HepG2 (cell line): Measurements from ENCODE around the gene CARMIL1. TPM values are rescaled to one million over a fixed set of nuclear protein-coding genes. Genes with fewer than 3 reads are reported as not detected.

Source experiments
- ATAC-seq: fragments of 200-7000 bp; cut with Tn5 transposase; 3 replicates; pipeline ENCODE4 v1.9.1; 2020; ENCODE audit warnings: mild to moderate bottlenecking, moderate library complexity
- BruUV-seq: library from RNA; stranded (reverse); fragments of 400-500 nt; replicated peaks from 2 replicates; lab custom pipeline; 2021; lab: Mats Ljungman, UMichigan
- CTCF ChIA-PET: fragments of 300-600 bp; formaldehyde crosslinking; extraction: SDS; loops from one replicate; lab custom pipeline; 2021; ENCODE audit warnings: low total read pairs, inconsistent platforms, low intra/inter-chr PET ratio; lab: Yijun Ruan, JAX
- POLR2A ChIA-PET: fragments of 350-600 bp; sonication (Branson Sonifier 250); formaldehyde crosslinking; loops from one replicate; lab custom pipeline; 2020; ENCODE audit warnings: antibody characterized with exemption, inconsistent platforms; lab: Yijun Ruan, JAX
- DNase-seq: peaks from one replicate; pipeline ENCODE4 v3.0.0-alpha.2; 2015; ENCODE audit warnings: low spot score
- FAIRE-seq: peaks from 3 replicates; lab custom pipeline; 2011; peaks lifted over from hg19 to GRCh38; lab: Jason Lieb, UNC
- H2AFZ ChIP-seq: one replicate; pipeline ENCODE4 v1.6.1; 2011; ENCODE audit warnings: low read length, inconsistent platforms
- H3K27ac ChIP-seq: fragments of 300-600 bp; 3 replicates; pipeline ENCODE4 v1.8.0; 2011; ENCODE audit warnings: mixed run types, mild to moderate bottlenecking, mixed read lengths, low read length, inconsistent platforms; ENCODE audit not compliant: insufficient read depth; ENCODE audit errors: extremely low read length
- H3K27me3 ChIP-seq, 2 experiments: fragments of 200-600 bp in 1 of 2; 2 replicates in 1 of 2; 3 replicates in 1 of 2; pipeline versions ENCODE4 v1.6.0 to v1.8.0; 2011; ENCODE audit warnings: low read length in 2 of 2, mild to moderate bottlenecking in 2 of 2, moderate library complexity in 2 of 2, inconsistent platforms in 1 of 2; ENCODE audit not compliant: insufficient read depth in 2 of 2, control insufficient read depth in 1 of 2
- H3K36me3 ChIP-seq, 2 experiments: fragments of 200-600 bp in 1 of 2; replicated peaks in 1 of 2; 2 replicates in 1 of 2; 3 replicates in 1 of 2; pipeline versions ENCODE4 v1.5.1 to v1.8.0; 2011; ENCODE audit warnings: low read length in 2 of 2, inconsistent platforms in 1 of 2; ENCODE audit not compliant: insufficient read depth in 2 of 2, control insufficient read depth in 1 of 2
- H3K4me1 ChIP-seq: 2 replicates; pipeline ENCODE4 v1.5.1; 2012; ENCODE audit warnings: low read length, inconsistent platforms; ENCODE audit not compliant: insufficient read depth
- H3K4me2 ChIP-seq: 2 replicates; pipeline ENCODE4 v1.6.0; 2011; ENCODE audit warnings: low read depth, low read length, inconsistent platforms
- H3K4me3 ChIP-seq, 3 experiments: fragments of 200-600 bp in 1 of 3; sonication (generic), shearing (Covaris generic) in 1 of 3; replicated peaks in 1 of 3; 2 replicates each; pipeline ENCODE4 v1.5.1; 2011 to 2016; ENCODE audit warnings: low read length in 3 of 3, inconsistent platforms in 2 of 3, low read depth in 2 of 3, mild to moderate bottlenecking in 2 of 3, control low read depth in 1 of 3, mixed read lengths in 1 of 3; ENCODE audit not compliant: insufficient read depth in 1 of 3
- H3K79me2 ChIP-seq: one replicate; pipeline ENCODE4 v1.6.1; 2011; ENCODE audit warnings: low read length, inconsistent platforms; ENCODE audit not compliant: insufficient read depth
- H3K9ac ChIP-seq: 2 replicates; pipeline ENCODE4 v1.6.0; 2011; ENCODE audit warnings: mild to moderate bottlenecking, low read depth, low read length, inconsistent platforms; ENCODE audit not compliant: insufficient read depth
- H3K9me3 ChIP-seq: 2 replicates; pipeline ENCODE4 v1.5.1; 2012; ENCODE audit warnings: mild to moderate bottlenecking, low read length
- H4K20me1 ChIP-seq: 2 replicates; pipeline ENCODE4 v1.6.0; 2011; ENCODE audit warnings: inconsistent platforms, mild to moderate bottlenecking, low read length, moderate library complexity; ENCODE audit not compliant: insufficient read depth
- CCDC6 ChIP-seq: sonication (generic); formaldehyde crosslinking; IDR thresholded peaks from 2 replicates; pipeline ENCODE4 v1.8.1; 2022; ENCODE audit warnings: mild to moderate bottlenecking, missing genetic modification reagents, moderate library complexity
- CREB1 ChIP-seq, 2 experiments: fragments of 450-650 bp in 1 of 2; IDR thresholded peaks; 2 replicates each; pipeline ENCODE4 v1.6.1; 2016 to 2017; ENCODE audit warnings: control low read depth in 1 of 2, mild to moderate bottlenecking in 1 of 2, missing compliant biosample characterization in 1 of 2, missing genetic modification characterization in 1 of 2
- DMAP1 ChIP-seq: IDR thresholded peaks from 2 replicates; pipeline ENCODE4 v1.6.1; 2016
- FOXA1 ChIP-seq, 2 experiments: fragments of 450-650 bp in 1 of 2; sonication (generic) in 1 of 2; formaldehyde crosslinking in 1 of 2; IDR thresholded peaks; 2 replicates each; pipeline versions ENCODE4 v1.4.0 to v1.6.1; 2016 to 2020; ENCODE audit warnings: missing genetic modification reagents in 1 of 2
- HNRNPLL ChIP-seq: fragments of 200-400 bp; formaldehyde crosslinking; IDR thresholded peaks from 2 replicates; pipeline ENCODE4 v1.6.1; 2017; ENCODE audit warnings: mild to moderate bottlenecking, low read depth, low read length; ENCODE audit not compliant: poor library complexity, severe bottlenecking
- IRF2 ChIP-seq: IDR thresholded peaks from 2 replicates; pipeline ENCODE4 v1.6.1; 2018; ENCODE audit warnings: missing genetic modification reagents, missing compliant biosample characterization
- MAF1 ChIP-seq: sonication (generic); formaldehyde crosslinking; IDR thresholded peaks from 2 replicates; pipeline ENCODE4 v1.5.0; 2020; ENCODE audit warnings: missing genetic modification reagents, borderline replicate concordance
- MBD4 ChIP-seq: IDR thresholded peaks from 2 replicates; pipeline ENCODE4 v1.6.1; 2012; ENCODE audit warnings: low read length, inconsistent platforms, borderline replicate concordance
- MBNL3 ChIP-seq: fragments of 250-450 bp; sonication (Bioruptor Pico); conservative IDR thresholded peaks from 2 replicates; pipeline ENCODE4 v1.8.0; 2022; ENCODE audit warnings: mild to moderate bottlenecking, inconsistent platforms
- RXRA ChIP-seq: sonication (generic); formaldehyde crosslinking; IDR thresholded peaks from 2 replicates; pipeline ENCODE4 v1.5.1; 2020; ENCODE audit warnings: missing genetic modification reagents
- SATB2 ChIP-seq: sonication (generic); formaldehyde crosslinking; IDR thresholded peaks from 2 replicates; pipeline ENCODE4 v1.5.0; 2020; ENCODE audit warnings: missing genetic modification reagents
- TMF1 ChIP-seq: sonication (generic); formaldehyde crosslinking; IDR thresholded peaks from 2 replicates; pipeline ENCODE4 v1.8.1; 2022; ENCODE audit warnings: low read depth, missing genetic modification reagents
- ZIK1 ChIP-seq: sonication (generic); formaldehyde crosslinking; IDR thresholded peaks from 2 replicates; pipeline ENCODE4 v1.5.0; 2020; ENCODE audit warnings: mild to moderate bottlenecking, low read depth, missing genetic modification reagents, borderline replicate concordance
- ZNF550 ChIP-seq: sonication (generic); formaldehyde crosslinking; IDR thresholded peaks from 2 replicates; pipeline ENCODE4 v1.4.0; 2020; ENCODE audit warnings: mild to moderate bottlenecking, missing genetic modification reagents, borderline replicate concordance
- ZNF572 ChIP-seq: sonication (generic); formaldehyde crosslinking; IDR thresholded peaks from 2 replicates; pipeline ENCODE4 v1.5.1; 2020; ENCODE audit warnings: mild to moderate bottlenecking, missing genetic modification reagents
- ZNF678 ChIP-seq: sonication (generic); formaldehyde crosslinking; IDR thresholded peaks from 2 replicates; pipeline ENCODE4 v1.4.0; 2020; ENCODE audit warnings: mild to moderate bottlenecking, missing genetic modification reagents
- ZNF781 ChIP-seq: sonication (generic); formaldehyde crosslinking; IDR thresholded peaks from 2 replicates; pipeline ENCODE4 v1.5.1; 2020; ENCODE audit warnings: borderline replicate concordance, mild to moderate bottlenecking, missing genetic modification reagents; ENCODE audit errors: not compliant biosample characterization
- WGBS: methylation state at CpG from one replicate; pipeline ENCODE4 v1.1.6; 2017; ENCODE audit warnings: low lambda C conversion rate; 5-methylcytosine and 5-hydroxymethylcytosine counted together
- in situ Hi-C: cut with HindIII; loops from 2 replicates; pipeline ENCODE4 v1.10.0; 2017; ENCODE audit warnings: low pct_unique_long_range_greater_than_20kb; ENCODE audit not compliant: extremely low pct_ligation_motif_present
- intact Hi-C: fragments of 100-400 bp; cut with micrococcal nuclease; formaldehyde crosslinking; loops from one replicate; pipeline ENCODE4 v1.10.0; 2022; ENCODE audit not compliant: unreplicated experiment
- polyA plus RNA-seq, 8 experiments: library from polyadenylated mRNA; depleted of rRNA in 3 of 8; stranded (reverse) in 7 of 8; unstranded in 1 of 8; fragments of >200 nt; fragmentation: Illumina TruSeq in 4 of 8; extraction: Trizol in 4 of 8; gene quantifications; 2 replicates each; pipeline versions ENCODE4 v1.2.1 to v1.2.3, GENCODE V29; 2011 to 2016; ENCODE audit warnings: low read depth in 4 of 8, missing spikeins in 1 of 8, mixed read lengths in 1 of 8; ENCODE audit not compliant: insufficient read depth in 1 of 8
- total RNA-seq, 5 experiments: library from RNA; depleted of rRNA; stranded (reverse); fragments of >200 nt; fragmentation: Illumina TruSeq; extraction: Trizol; gene quantifications; 2 replicates each; pipeline ENCODE4 v1.2.3, GENCODE V29; 2016; ENCODE audit warnings: low read depth in 1 of 5
- TF ChIP-seq, protein P1 (sequence below): sonication (generic); formaldehyde crosslinking; IDR thresholded peaks from 2 replicates; pipeline ENCODE4 v1.8.1; 2023; ENCODE audit warnings: mild to moderate bottlenecking, moderate library complexity, missing genetic modification reagents

CARMIL1 gene
- total and polyA plus RNA-seq, 2 of the 13 experiments (the other 11 are each of a cell fraction or from before 2014, with no cell fraction given) = 1.8 to 2.6 TPM

DNA sequence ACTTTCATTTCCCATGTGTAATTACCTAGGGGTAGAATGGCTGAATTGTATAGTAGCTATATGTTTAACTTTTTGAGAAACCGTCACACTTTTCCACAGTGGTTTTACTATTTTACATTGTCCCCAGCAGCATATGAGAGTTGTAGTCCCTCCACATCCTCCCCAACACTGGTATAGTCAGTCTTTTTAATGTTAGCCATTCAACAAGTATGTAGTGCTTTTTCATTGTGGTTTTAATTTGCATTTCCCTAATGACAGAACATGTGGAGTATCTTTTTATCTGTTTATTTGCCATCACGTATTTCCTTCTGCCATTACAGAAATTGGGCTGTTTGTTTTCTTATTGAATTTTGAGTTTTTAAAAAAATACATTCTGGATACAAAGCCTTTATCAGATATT lies 148.4 kb downstream of the CARMIL1 start:
- no peak overlapping the region for H3K4me2 ChIP-seq
- TF ChIP-seq DMAP1 = no peak
- no peak for TF ChIP-seq HNRNPLL
- no peak for TF ChIP-seq RXRA (CRISPR knock-in tag)
- no peak for TF ChIP-seq MAF1 (CRISPR knock-in tag)
- TF ChIP-seq MBNL3 (CRISPR knock-in tag) = no peak
- no peak for TF ChIP-seq ZNF781 (CRISPR knock-in tag)
- TF ChIP-seq MBD4 = no peak
- TF ChIP-seq ZNF678 (CRISPR knock-in tag) = no peak
- TF ChIP-seq TMF1 (CRISPR knock-in tag) = no peak
- no peak for TF ChIP-seq CCDC6 (CRISPR knock-in tag)
- TF ChIP-seq IRF2 (CRISPR knock-in tag) = no peak
- no peak for TF ChIP-seq ZIK1 (CRISPR knock-in tag)
- TF ChIP-seq CREB1 (IDR thresholded peaks at IDR 0.05) = no peak
- no peak for TF ChIP-seq CREB1 (CRISPR knock-in tag; IDR thresholded peaks at IDR 0.05)
- no peak for TF ChIP-seq SATB2 (CRISPR knock-in tag)
- no peak for TF ChIP-seq ZNF550 (CRISPR knock-in tag)
- no peak for TF ChIP-seq FOXA1 (IDR thresholded peaks at IDR 0.05)
- TF ChIP-seq FOXA1 (CRISPR knock-in tag; IDR thresholded peaks at IDR 0.05) = no peak
- TF ChIP-seq ZNF572 = no peak
- TF ChIP-seq, protein P1, sequence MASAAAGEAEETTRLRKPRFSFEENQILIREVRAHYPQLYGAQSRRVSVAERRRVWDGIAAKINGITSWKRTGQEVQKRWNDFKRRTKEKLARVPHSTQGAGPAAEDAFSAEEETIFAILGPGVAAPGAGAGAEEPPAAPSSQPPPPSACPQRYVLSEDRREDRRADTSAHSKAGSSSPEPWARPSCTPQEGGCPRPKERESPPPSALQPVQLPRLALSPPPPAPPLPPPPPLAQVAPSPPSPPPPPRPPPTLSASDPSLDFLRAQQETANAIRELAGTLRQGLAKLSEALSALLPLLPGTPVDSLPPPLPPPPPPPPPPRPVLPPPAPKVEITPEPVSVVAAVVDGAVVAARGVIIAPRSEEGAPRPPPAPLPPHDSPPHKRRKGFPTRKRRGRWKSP (CRISPR knock-in tag) = no peak
- 49% methylated on average over 2 of the region's 2 CpGs for WGBS
- in situ Hi-C loops = no loop called here
- BruUV-seq = no TSS peak
- intact Hi-C loops = no loop called here
- ChIA-PET POLR2A (no interaction called here), CTCF (no interaction called here)
- no peaks in the 10 kb centered on the region for H4K20me1 ChIP-seq
- no peaks in the 10 kb centered on the region for H3K79me2 ChIP-seq
- no peaks in the 10 kb centered on the region for H3K9me3 ChIP-seq
- H2AFZ ChIP-seq = no peak overlapping the region
- DNase-seq = no peak
- H3K36me3 ChIP-seq = no peaks in the 10 kb centered on the region
- H3K4me1 ChIP-seq = no peaks in the 10 kb centered on the region
- no peak for ATAC-seq
- H3K9ac ChIP-seq = no peak overlapping the region
- no peaks in the 10 kb centered on the region for H3K27me3 ChIP-seq
- no peak overlapping the region for H3K27ac ChIP-seq
- FAIRE-seq = no peak
- no peak overlapping the region for H3K4me3 ChIP-seq
